HepG2 (cell line): ENCODE measurements around the gene DKKL1.

ENCODE experiments used
- ESRRA ChIP-seq: sonication (generic); formaldehyde crosslinking; IDR thresholded peaks from 2 replicates; pipeline ENCODE4 v1.5.1; 2020; ENCODE audit warnings: mild to moderate bottlenecking, low read depth, missing genetic modification reagents
- ETV6 ChIP-seq: sonication (generic); formaldehyde crosslinking; conservative IDR thresholded peaks from 2 replicates; pipeline ENCODE4 v1.4.0; 2020; ENCODE audit warnings: missing genetic modification reagents
- JUN ChIP-seq: sonication (generic); formaldehyde crosslinking; IDR thresholded peaks from 2 replicates; pipeline ENCODE4 v1.4.0; 2020; ENCODE audit warnings: mild to moderate bottlenecking, missing genetic modification reagents
- NFIC ChIP-seq: IDR thresholded peaks from 2 replicates; pipeline ENCODE4 v1.6.1; 2012; ENCODE audit warnings: mild to moderate bottlenecking, low read length, inconsistent platforms
- POLR2AphosphoS5 ChIP-seq: IDR thresholded peaks from 2 replicates; pipeline ENCODE4 v1.6.1; 2012; ENCODE audit warnings: low read depth, low read length
- RNF2 ChIP-seq: fragments of 450-650 bp; conservative IDR thresholded peaks from 2 replicates; pipeline ENCODE4 v1.6.1; 2016; ENCODE audit warnings: low read depth
- SOX13 ChIP-seq, 3 experiments: fragments of 450-650 bp in 1 of 3; sonication (generic) in 1 of 3; formaldehyde crosslinking in 1 of 3; IDR thresholded peaks in 2 of 3; conservative IDR thresholded peaks in 1 of 3; 2 replicates each; pipeline versions ENCODE4 v1.5.0 to v1.6.1; 2016 to 2020; ENCODE audit warnings: antibody characterized with exemption in 1 of 3, mild to moderate bottlenecking in 1 of 3, missing compliant biosample characterization in 1 of 3, missing genetic modification reagents in 1 of 3, moderate library complexity in 1 of 3
- U2AF1 ChIP-seq: fragments of 200-400 bp; formaldehyde crosslinking; optimal IDR thresholded peaks from 2 replicates; pipeline ENCODE3; 2017; ENCODE audit warnings: mild to moderate bottlenecking, low read depth, low read length
- ZNF24 ChIP-seq: fragments of 450-650 bp; IDR thresholded peaks from 2 replicates; pipeline ENCODE4 v1.6.1; 2017; ENCODE audit warnings: antibody characterized with exemption, mild to moderate bottlenecking
- TF ChIP-seq, protein P1 (sequence below): sonication (generic); formaldehyde crosslinking; IDR thresholded peaks from 2 replicates; pipeline ENCODE4 v1.8.1; 2023; ENCODE audit warnings: missing genetic modification reagents, mild to moderate bottlenecking, borderline replicate concordance

DNA sequence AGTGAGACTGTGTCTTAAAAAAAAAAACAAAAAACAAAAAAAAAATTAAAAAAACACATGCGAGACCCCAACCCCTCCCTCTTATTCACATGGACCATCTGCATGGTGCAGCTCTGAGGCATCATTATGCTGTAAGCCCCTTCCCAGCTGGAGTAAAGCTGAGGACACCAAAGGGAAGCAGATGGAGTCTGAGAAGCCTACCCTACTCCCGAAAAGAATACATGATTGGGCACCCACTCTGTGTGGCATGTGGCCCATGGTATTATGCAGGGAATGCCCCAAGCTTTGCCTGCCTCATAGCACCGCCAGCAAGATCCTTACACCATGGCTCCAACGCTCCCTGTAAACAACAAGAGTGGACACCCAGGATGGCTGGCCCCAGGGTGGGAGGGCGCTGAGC is 54.8 kb downstream of the DKKL1 start:
- no peak for TF ChIP-seq RNF2
- no peak for TF ChIP-seq SOX13 (IDR thresholded peaks at IDR 0.05)
- TF ChIP-seq SOX13 (CRISPR knock-in tag; conservative IDR thresholded peaks at IDR 0.05 in 1 of 2, IDR thresholded peaks at IDR 0.05 in 1 of 2): no peak
- TF ChIP-seq ETV6 (CRISPR knock-in tag): no peak
- TF ChIP-seq, protein P1, sequence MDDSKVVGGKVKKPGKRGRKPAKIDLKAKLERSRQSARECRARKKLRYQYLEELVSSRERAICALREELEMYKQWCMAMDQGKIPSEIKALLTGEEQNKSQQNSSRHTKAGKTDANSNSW (CRISPR knock-in tag): no peak
- TF ChIP-seq ZNF24: no peak
- no peak for TF ChIP-seq POLR2AphosphoS5
- no peak for TF ChIP-seq U2AF1
- no peak for TF ChIP-seq JUN (CRISPR knock-in tag)
- TF ChIP-seq ESRRA (CRISPR knock-in tag): no peak
- no peak for TF ChIP-seq NFIC
